IPS-NIHi7 (cell line): ENCODE data around the gene RECK.
"Not testable (repeated sequence)": the region's sequence is repeated elsewhere in the genome, so short reads cannot be mapped to it uniquely, and the experiment has no call there.

ENCODE experiments used
- DNase-seq: peaks from one replicate; pipeline ENCODE4 v3.0.0; 2012; ENCODE audit warnings: mixed read lengths; ENCODE audit errors: extremely low spot score

RECK gene, protein sequence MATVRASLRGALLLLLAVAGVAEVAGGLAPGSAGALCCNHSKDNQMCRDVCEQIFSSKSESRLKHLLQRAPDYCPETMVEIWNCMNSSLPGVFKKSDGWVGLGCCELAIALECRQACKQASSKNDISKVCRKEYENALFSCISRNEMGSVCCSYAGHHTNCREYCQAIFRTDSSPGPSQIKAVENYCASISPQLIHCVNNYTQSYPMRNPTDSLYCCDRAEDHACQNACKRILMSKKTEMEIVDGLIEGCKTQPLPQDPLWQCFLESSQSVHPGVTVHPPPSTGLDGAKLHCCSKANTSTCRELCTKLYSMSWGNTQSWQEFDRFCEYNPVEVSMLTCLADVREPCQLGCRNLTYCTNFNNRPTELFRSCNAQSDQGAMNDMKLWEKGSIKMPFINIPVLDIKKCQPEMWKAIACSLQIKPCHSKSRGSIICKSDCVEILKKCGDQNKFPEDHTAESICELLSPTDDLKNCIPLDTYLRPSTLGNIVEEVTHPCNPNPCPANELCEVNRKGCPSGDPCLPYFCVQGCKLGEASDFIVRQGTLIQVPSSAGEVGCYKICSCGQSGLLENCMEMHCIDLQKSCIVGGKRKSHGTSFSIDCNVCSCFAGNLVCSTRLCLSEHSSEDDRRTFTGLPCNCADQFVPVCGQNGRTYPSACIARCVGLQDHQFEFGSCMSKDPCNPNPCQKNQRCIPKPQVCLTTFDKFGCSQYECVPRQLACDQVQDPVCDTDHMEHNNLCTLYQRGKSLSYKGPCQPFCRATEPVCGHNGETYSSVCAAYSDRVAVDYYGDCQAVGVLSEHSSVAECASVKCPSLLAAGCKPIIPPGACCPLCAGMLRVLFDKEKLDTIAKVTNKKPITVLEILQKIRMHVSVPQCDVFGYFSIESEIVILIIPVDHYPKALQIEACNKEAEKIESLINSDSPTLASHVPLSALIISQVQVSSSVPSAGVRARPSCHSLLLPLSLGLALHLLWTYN

DNA sequence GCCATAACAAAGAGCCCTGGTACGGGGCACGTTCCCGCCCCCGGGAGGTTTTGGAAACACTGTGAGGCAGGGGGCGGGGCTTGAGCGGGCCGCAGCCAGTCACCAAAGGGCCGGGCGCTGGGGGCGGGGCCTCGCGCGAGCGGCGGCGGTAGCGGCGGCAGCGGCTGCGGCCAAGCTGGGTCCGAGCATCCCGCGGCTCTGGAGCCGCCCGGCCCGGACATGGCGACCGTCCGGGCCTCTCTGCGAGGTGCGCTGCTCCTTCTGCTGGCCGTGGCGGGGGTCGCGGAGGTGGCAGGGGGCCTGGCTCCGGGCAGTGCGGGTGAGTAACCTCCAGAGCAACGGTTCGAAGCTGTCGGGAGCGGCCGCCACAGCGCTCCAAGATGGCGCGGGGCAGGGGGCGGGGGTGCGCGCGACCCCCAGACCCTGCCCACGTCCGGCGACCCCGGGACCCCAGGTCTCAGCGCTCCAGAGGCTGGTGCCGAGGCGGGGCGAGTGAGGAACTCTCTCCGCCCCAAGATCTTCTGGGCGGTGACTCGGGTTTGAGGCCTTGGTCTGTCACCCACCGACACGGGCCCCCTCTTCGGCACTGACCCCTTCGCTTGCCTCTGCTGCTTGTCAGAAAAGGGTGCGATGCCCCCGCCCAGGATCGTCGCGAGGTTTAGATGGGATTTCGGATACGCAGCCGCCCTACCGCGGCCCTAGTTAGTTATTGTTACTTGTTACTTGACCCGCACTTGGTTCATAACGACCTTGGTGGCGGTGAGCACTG lies at the start of gene RECK:
RECK (plus strand) TSS at position 134 of the 769 bp plus-strand sequence; CDS start at position 220, 86 bp downstream.
- peak; percentile 97 for DNase-seq

DNA sequence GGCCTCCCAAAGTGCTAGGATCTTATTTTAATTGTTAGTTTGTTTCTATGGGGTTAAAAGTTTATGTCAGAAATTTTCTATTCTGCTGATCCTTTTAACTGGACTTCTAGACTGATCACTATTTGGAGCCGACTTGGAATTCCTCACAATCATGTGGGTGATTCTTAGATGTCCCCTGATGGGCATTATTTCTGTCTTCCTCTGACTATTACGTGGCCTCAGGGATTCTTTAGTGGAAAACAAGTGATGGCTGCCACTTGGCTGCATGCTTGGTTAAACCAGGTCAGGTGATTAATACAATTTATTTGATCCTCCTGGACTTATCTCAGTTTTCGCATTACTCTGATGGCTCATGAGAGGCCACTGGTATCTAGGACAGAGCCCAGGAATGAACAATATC lies 46.6 kb upstream of the RECK start:
- DNase-seq: no peak

DNA sequence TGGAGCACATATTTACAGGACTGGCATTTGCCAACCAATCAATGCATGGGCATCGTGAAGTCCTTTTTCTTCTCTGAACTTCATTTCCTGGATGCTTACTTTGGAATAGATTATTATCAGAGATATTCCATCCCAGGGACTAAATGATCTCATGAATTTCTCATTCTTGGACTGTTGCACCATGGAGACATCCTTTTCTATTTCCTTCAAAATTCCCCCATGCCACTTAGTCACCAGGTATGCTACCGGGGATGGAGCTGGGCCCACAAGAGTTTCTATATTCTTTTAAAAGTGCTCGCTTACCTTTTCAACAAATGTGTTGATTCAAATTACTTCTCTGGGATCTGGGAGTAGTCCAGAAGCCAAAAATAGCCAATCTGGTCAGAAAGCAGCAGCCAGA lies 43.6 kb upstream of the RECK start:
- not testable (repeated sequence) for DNase-seq

DNA sequence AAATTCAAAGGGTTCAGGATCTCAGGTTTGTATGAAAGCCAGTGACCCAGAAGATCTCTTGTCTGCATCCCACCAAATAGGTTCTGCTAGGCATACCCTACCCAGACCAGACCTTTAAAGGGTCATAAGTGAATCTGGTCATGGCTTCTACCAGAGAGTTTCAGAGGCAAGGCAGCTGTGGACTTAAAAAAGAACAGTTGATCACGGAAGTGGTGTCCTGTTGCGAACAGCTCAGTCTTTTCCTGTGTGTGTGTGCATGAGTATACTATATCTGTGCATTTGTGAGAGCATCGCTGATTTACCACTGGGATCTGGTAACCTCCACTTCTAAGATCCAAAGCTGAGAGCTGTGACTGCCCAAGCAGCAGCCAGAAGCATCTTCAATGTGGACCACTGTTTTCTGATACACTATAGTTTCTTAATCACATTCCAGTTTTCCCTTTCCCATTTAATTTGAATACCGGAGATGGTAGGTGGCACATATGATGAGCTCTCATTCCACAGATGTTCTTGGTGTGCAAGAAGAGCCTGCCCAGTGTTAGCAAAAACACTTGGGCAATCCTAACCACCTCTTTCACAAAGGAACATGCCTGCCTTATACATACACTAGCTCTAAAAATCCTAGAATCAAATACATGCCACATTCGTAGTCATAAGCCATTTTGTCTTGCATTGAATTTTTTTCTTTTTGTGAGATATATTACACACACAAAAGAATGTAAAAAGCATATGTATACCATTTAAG lies 42.6 kb upstream of the RECK start:
- DNase-seq: no peak

DNA sequence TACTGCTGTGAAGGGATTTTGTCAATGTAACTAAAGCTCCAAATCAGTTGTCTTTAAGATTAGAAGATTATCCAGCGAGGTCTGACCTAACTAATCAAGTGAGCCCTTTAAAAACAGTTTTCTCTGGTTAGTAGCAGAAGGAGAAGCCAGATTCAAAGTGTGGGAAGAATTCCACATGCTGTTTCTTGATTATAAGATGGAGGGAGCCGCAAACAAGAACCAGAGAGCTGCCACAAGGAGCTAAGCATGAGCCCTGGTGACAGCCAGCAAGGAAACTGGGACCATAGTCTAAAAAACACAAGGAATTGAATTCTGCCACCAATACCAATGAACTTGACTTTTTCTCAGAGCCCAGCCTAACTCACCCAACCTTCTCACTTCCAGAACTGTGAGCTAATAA lies 41.8 kb upstream of the RECK start:
- no peak for DNase-seq

DNA sequence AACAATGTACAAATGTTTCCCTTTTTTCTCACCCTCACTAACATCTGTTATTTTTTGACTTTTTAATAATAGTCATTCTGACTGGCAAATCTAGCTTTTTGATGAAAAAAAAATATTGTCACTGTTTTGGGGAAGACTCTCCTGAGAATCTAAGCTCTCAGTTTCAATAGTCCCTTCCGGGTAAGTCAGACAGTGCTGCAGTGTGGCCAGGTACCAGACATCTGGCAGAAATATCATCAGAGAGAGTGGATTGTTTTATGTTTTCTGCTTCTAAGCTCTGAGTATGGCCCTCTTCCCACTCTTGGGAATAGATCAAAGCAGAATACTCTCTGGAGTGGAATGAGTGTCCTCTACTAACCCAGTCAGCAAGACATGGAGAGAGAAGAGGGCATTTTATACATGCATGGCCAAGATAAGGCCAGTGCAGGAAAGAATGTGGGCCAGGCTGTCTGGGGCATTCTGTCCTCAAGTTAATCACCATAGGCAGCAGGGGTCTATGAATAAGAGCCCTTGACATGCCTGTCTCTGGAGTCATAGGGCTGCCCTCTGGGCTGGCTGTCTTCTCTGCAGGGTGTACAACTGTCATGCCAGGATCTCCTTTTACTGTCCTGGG lies 40.2 kb upstream of the RECK start:
- peak; percentile 62 for DNase-seq

DNA sequence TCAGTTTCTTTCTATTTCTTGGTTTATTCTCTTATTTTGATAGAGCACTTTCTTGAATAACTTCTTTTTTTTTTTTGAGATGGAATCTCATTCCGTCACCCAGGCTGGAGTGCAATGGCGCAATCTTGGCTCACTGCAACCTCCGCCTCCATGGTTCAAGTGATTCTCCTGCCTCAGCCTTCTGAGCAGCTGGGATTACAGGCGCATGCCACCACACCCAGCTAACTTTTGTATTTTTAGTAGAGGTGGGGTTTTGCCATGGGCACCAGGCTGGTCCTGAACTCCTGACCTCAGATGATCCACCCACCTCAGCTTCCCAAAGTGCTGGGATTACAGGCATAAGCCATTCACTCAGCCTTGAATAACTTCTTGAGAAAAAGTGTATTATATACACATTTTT lies 39.7 kb upstream of the RECK start:
- not testable (repeated sequence) for DNase-seq

DNA sequence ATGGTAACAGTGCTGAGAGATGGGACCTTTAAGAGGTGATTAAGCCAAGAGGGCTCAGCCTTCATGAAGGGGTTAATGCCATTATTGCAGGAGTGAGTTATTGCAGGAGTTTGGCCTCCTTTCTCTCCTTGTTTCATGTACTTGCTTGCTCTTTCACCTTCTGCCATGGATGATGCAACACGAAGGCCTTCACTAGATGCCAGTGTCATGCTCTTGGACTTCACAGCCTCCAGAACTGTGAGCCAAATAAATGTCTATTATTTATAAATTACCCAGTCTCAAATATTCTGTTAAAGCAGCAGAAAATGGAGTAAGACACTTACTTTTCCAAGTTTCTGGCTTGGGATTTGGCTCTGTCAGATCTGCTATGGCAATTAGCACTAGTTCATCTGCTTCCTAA lies 38.4 kb upstream of the RECK start:
- DNase-seq: no peak

DNA sequence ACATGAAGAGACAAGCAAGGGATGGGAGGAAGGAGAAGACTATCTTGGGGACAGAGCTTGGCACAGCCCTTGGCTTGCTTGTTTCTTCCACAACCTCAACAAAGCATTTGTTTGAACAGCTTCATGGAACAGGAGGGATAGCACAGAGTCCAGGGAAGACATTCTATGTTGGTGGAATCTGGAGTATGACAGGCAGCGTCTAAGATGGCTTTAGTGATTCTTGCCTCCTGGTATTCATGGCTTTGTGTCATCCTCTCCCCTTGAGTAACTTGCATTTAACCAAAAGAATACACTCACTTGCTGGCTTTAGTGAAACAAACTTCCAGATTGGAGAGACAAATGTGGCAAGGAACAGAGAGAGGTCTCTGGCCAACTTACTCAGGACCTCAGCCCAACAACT lies 30.8 kb upstream of the RECK start:
- no peak for DNase-seq

DNA sequence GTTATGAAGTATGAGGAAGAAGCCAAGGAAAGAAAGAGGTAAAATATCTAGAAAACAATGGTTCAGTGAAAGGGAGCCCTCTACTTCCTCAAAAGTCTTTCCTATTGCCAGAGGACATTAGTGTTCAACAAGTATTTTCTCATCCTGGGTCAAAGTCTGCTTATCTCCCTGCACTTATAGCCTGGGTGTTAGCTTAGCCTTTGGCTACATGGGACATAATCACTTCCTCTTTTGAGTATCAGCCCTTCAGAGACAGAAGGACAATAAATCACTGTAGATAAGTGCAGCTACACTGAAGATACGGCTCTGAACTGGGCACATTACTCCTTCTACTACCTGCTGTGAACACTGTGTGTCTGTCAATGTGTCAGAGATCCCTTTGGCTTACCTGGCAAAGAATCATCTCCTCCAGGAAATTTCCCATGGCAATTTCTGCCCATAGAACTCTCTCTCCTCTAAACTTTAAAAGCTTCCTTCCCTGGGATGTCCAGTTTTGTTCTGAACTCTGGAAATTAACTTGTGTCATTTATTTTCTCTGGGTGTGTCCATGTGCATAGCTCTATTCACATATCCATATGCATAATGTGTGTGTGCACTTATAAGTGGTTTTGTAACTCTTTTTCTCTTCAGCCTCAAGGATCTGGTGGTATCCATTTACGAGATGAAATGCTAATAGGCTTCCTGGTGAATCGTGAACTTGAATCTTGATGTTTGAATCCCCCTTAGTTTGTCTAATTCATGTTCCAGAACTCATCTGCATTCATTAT lies 30.0 kb upstream of the RECK start:
- DNase-seq: no peak

DNA sequence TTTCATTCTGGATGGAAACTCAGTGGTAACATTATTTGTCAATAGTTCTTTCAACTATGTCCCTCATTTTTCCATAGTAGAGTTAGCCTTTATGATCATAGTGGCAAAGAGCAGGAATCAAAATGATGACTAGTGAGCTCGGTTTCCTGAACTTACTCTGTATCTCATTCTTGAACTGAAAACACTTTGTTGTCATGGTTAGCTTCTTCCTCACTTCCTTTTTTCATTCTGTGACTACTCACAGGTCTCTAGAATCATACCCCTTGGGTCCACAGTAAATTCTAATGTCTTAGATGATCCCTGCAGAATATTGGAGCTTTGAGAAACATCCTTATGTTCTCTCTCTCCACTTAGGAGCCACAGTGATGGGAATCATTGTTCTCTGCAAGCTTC lies 29.4 kb upstream of the RECK start:
- DNase-seq: no peak

DNA sequence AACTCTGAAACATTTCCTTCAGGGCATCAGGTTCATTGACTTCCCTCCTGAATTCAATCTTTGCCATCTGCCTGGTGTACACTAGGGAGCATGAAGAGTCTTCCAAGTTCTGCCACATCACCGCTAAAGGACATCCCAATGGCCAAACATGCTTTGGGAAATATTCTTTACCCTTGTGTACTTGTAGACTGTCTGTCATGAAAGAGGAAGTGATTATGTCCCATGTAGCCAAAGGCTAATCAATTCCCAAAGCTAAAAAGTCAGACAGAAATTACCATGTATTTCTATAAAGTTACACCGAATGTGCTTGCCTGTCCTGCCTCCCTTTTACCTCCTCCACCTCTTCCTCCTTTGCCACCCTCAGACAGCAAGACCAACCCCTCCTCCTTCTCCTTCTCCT lies 28.9 kb upstream of the RECK start:
- DNase-seq: no peak

DNA sequence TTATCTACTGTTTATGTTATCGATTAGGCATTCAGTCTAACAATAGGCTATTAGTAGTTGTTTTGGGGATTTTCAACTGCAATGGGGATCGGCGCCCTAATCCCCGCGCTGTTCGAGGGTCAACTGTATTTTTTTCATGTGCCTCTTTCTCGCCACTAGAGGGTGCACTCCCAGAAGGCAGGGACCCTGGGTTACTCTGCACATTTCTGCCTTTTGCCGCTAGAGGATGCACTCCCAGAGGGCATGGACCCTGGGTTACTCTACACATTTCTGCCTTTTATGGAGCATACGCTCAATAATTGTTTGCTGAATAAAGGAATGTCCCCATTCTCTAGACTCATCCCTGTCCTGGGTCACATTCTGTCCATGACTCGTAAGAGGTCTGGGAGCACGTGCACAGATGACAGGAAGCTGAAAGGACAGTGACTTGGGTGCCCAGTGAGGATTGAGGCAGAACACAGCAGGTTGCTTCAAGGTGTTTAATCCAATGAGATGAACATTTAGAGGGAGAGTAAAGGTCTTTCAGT lies 27.9 kb upstream of the RECK start:
- peak; percentile 94 for DNase-seq

DNA sequence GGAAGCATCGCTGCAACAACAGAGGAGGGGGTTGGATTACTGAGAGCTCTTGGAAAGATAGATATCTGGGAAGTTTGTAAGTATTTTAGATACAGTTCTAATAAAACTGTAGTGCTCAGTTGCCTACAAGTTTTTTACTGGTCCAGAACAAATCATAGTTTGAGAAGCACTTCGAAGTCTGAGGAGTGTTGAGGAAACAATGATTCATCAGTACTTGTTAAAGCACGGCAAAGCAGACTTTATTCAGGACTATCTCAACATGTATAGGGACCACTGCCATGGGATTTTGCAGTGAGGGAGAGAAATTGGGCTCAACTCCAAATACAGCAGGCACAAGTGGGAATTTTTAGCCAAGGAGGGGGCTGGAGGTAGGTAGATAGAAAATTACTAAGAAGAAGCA lies 25.3 kb upstream of the RECK start:
- DNase-seq: no peak

DNA sequence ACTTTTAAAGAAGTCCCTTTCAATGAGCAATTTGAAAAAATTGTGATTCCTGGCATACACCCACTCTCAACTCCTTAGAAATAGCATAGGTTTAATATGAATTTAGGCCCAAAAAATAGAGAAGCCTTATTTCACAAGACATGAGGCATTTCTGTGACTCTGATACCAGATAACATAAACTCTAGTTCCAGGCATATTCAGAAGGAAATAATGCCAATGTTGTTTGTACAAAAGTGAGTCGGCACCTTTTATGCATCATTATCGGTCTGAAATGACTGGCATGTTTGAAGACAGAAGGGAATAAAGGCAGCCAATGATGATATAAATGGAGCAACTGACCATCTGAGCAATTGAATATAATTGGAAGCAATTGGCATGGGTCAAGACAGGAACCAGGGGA lies 19.4 kb upstream of the RECK start:
- DNase-seq: no peak

DNA sequence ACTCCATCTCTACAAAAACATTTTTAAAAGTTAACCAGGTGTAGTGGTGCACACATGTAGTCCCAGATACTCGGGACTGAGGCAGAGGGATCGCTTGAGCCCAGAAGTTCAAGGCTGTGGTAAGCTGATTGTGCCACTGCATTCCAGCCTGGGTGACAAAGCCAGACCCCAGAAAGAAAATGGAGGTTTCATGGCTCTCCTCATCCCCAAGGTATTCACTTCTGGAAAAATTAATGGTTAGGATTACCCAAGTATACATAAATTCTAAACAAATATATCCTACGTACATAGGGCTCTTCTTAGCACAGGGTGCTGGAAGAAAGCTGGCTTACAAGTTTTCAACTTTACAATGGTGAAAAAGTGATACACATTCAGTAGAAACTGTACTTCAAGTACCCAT lies 18.6 kb upstream of the RECK start:
- no peak for DNase-seq

DNA sequence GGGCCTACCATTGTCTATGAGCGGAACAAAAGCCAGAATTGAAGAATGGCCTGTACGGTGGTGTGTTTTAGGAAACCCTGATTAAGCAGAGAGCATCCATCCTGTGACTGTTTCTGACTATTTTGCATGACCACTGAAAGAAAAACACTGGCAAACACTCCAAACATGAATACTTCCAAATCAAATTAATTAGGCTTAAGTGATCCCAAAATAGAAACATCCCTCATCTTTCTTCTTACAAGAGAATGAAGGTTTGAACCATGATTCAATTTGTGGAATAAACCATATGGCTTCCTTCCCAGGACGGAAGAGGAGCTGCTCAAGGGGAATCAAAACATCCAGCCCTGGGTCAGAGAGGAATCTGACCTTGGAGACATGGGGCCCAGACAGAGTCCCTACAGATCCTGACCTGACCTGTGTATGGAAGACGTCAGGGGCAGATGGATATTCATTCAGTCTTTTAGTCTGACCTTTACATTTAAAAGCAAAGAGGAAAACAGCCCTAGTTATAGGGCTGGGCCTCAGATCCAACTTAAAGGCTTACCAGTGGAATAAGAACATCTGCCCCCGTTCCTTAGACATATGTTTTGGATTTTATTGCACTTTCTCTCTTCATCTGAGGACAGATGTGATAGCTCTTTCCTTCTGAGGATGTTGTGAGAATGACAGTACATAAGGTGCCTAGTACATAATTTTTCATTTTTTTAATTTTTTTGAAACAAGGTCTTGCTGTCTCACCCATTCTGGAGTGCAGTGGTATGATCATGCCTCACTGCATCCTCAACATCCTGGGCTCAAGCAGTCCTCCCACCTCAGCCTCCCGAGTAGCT lies 17.6 kb upstream of the RECK start:
- no peak for DNase-seq

DNA sequence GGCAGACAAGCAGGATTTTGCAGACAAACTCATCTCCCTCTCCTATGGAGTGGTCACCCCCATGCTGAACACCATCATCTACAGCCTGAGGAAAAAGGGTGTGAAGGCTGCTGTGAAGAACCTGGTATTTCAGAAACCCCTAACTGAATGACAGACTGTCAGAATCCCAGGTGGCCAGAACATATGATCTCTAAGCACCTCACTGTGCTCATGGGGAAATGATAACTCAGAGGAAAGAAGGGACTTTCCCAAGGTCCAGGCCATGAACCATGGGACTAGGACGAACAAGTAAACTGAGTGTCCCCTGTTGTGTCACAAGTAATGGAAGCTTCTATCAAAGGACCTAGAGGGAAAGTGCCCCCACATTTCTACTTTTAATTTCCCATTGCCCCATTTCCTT lies 14.7 kb upstream of the RECK start:
- no peak for DNase-seq
